HCT116 (cell line): Measurements from ENCODE around the gene USP10.

Experiments
- MAX ChIP-seq: IDR thresholded peaks from 2 replicates; pipeline ENCODE4 v1.6.1; 2012
- REST ChIP-seq: IDR thresholded peaks from 2 replicates; pipeline ENCODE4 v1.6.1; 2012; ENCODE audit warnings: low read depth

DNA sequence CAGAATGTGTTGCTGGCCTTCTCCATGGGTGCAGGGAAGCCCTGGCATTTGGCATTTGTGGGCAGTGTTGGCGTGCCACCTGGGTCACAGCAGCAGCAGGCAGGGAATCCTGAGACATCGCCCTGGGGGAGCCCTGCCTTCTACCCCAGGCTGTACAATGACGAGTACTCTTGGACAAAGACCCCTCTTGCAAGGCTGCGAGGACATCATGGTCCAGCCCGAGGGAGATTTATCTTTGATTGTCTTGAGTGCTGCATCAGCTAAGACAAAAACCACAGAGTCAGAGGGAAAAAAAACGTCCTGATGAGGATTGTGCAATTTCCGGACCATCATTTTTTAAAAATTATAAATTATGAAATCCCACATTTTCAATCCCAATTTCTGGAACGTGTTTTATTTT lies 123.7 kb downstream of the USP10 start:
- no peak for TF ChIP-seq REST
- TF ChIP-seq MAX, result no peak
